ENCODE results near the gene ST6GALNAC4.

DNA sequence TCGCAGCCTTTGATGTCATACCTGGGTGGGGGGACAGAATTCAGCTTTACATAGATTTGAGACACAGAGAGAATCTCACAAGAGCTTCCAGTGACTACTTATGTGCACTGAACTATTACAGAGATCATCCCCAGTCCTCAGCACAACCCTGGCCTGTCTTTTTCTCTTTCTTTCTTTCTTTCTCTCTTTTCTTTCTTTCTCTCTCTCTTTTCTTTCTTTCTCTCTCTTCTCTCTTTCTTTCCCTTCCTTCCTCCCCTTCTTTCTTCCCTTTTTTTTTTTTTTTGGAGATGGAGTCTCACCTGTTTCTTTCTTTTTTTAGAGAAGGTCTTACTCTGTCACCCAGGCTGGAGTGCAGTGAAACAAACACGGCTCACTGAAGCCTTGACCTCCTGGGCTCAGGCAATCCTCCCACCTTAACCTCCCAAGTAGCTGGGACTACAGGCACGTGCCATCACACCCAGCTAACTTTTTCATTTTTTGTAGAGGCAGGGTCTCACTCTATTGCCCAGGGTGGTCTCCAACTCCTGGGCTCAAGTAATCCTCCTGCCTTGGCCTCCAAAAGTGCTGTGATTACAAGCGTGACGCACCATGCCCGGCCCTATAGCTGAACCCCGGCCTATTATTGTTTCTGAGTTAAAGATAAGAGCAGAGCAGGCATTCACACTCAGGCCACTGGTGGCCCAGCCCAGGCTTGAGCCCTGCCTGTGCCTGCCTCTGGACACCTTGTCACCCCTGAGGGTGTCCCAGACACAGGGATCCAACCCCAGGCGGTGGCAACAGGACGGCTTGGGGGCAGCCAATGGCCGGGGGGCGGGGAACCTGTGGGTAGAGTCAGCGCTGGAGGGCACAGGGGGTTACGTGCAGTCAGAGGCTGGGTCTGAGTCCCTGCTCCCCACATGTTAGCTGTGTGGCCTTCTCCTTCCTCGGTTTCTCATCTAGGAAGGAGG, 9.4 kb upstream of the ST6GALNAC4 start:
- TF ChIP-seq, protein P1, sequence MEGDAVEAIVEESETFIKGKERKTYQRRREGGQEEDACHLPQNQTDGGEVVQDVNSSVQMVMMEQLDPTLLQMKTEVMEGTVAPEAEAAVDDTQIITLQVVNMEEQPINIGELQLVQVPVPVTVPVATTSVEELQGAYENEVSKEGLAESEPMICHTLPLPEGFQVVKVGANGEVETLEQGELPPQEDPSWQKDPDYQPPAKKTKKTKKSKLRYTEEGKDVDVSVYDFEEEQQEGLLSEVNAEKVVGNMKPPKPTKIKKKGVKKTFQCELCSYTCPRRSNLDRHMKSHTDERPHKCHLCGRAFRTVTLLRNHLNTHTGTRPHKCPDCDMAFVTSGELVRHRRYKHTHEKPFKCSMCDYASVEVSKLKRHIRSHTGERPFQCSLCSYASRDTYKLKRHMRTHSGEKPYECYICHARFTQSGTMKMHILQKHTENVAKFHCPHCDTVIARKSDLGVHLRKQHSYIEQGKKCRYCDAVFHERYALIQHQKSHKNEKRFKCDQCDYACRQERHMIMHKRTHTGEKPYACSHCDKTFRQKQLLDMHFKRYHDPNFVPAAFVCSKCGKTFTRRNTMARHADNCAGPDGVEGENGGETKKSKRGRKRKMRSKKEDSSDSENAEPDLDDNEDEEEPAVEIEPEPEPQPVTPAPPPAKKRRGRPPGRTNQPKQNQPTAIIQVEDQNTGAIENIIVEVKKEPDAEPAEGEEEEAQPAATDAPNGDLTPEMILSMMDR (conservative IDR thresholded peaks at IDR 0.05) = no peak
- TF ChIP-seq ZFX (IDR thresholded peaks at IDR 0.05) = no peak
